Fibroblast of lung (primary cell): ENCODE results near the gene BRD1. TPM values are rescaled to one million over a fixed set of nuclear protein-coding genes. Genes with fewer than 3 reads are reported as not detected.
A peak's percentile ranks its signal among the peaks of the same experiment; 100 is the strongest.

ENCODE experiments used
- DNase-seq, 2 donors: peaks; one replicate each; pipeline versions ENCODE4 v3.0.0 to v3.0.0-alpha.2; 2010; ENCODE audit warnings: low read depth in 2 of 2
- H2AFZ ChIP-seq: 2 replicates; pipeline ENCODE4 v1.5.1; 2012; ENCODE audit warnings: low read length, control low read depth, inconsistent platforms
- H3K27ac ChIP-seq: 2 replicates; pipeline ENCODE4 v1.5.1; 2011; ENCODE audit warnings: low read length, control low read depth; ENCODE audit not compliant: insufficient read depth
- H3K27me3 ChIP-seq: 2 replicates; pipeline ENCODE4 v1.5.1; 2011; ENCODE audit warnings: mild to moderate bottlenecking, low read length; ENCODE audit not compliant: control insufficient read depth, insufficient read depth
- H3K36me3 ChIP-seq: 2 replicates; pipeline ENCODE4 v1.5.1; 2011; ENCODE audit warnings: low read length; ENCODE audit not compliant: control insufficient read depth, insufficient read depth
- H3K4me1 ChIP-seq: 2 replicates; pipeline ENCODE4 v1.5.1; 2011; ENCODE audit warnings: low read length; ENCODE audit not compliant: control insufficient read depth, insufficient read depth; ENCODE audit errors: extremely low read depth
- H3K4me2 ChIP-seq: 2 replicates; pipeline ENCODE4 v1.5.1; 2011; ENCODE audit warnings: low read length, control low read depth; ENCODE audit not compliant: insufficient read depth; ENCODE audit errors: extremely low read depth
- H3K4me3 ChIP-seq, 4 experiments: fragments of 200-600 bp in 1 of 4; sonication (generic) in 1 of 4; replicated peaks in 1 of 4; 2 replicates each; pipeline ENCODE4 v1.5.1; 2011 to 2016; ENCODE audit warnings: low read length in 4 of 4, low read depth in 3 of 4, mild to moderate bottlenecking in 3 of 4, control low read depth in 2 of 4, inconsistent platforms in 1 of 4, mixed read lengths in 1 of 4; ENCODE audit not compliant: insufficient read depth in 1 of 4; ENCODE audit errors: control extremely low read depth in 1 of 4
- H3K79me2 ChIP-seq: 2 replicates; pipeline ENCODE4 v1.5.1; 2012; ENCODE audit warnings: mild to moderate bottlenecking, low read length, inconsistent platforms; ENCODE audit not compliant: control insufficient read depth, insufficient read depth
- H3K9ac ChIP-seq: 2 replicates; pipeline ENCODE4 v1.5.1; 2011; ENCODE audit warnings: mild to moderate bottlenecking, low read length, control low read depth; ENCODE audit not compliant: insufficient read depth
- H3K9me3 ChIP-seq: 2 replicates; pipeline ENCODE4 v1.5.1; 2012; ENCODE audit warnings: low read depth, low read length; ENCODE audit not compliant: control insufficient read depth, insufficient read depth
- H4K20me1 ChIP-seq: 2 replicates; pipeline ENCODE4 v1.5.1; 2011; ENCODE audit warnings: low read length; ENCODE audit not compliant: control insufficient read depth, insufficient read depth; ENCODE audit errors: extremely low read depth
- CTCF ChIP-seq, 2 donors: IDR thresholded peaks in 1 of 2; conservative IDR thresholded peaks in 1 of 2; 1 replicate in 1 of 2; 2 replicates in 1 of 2; pipeline ENCODE4 v1.5.1; 2011 to 2012; ENCODE audit warnings: low read length in 2 of 2, control low read depth in 1 of 2, inconsistent platforms in 1 of 2, low read depth in 1 of 2, mild to moderate bottlenecking in 1 of 2
- EZH2 ChIP-seq: IDR thresholded peaks from 2 replicates; pipeline ENCODE4 v1.5.1; 2012; ENCODE audit warnings: low read length, control low read depth, mild to moderate bottlenecking; ENCODE audit errors: missing control alignments
- polyA minus RNA-seq: library from RNA; depleted of rRNA, polyadenylated mRNA; stranded (reverse); fragments of >200 nt; gene quantifications from 2 replicates; pipeline ENCODE4 v1.2.3, GENCODE V29; 2011; ENCODE audit warnings: low replicate concordance
- polyA plus RNA-seq, 2 donors: library from polyadenylated mRNA; depleted of rRNA in 1 of 2; stranded (reverse) in 1 of 2; unstranded in 1 of 2; fragments of >200 nt; gene quantifications; 2 replicates each; pipeline ENCODE4 v1.2.1, GENCODE V29; 2011 to 2012; ENCODE audit warnings: missing spikeins in 1 of 2
- total RNA-seq: library from RNA; depleted of rRNA; stranded (reverse); fragments of >200 nt; gene quantifications from 2 replicates; pipeline ENCODE4 v1.2.1, GENCODE V29; 2014

The BRD1 gene
- total RNA-seq (23.9 and 26.6 TPM in 2 replicates), polyA plus RNA-seq (4.3 and 4.4 TPM in 2 replicates), polyA minus RNA-seq (6.5 and 11.6 TPM in 2 replicates)
- polyA plus RNA-seq (2012) = 10.9 and 11.1 TPM in 2 replicates

- H3K9ac ChIP-seq = peak within 1 kb of the TSS; percentile 77
- H4K20me1 ChIP-seq = peaks cover 2% of the 10 kb centered on the region
- peaks cover 7% of the 10 kb centered on the region for H3K27me3 ChIP-seq
- peaks cover 7% of the 10 kb centered on the region for H3K4me1 ChIP-seq
- peak within 1 kb of the TSS; percentile 49 to 94 (median 78) for H3K4me3 ChIP-seq
- DNase-seq = peak; percentile 56 to 69
- H3K27ac ChIP-seq = peak within 1 kb of the TSS; percentile 86
- peaks cover 9% of the 10 kb centered on the region for H3K36me3 ChIP-seq
- H3K4me2 ChIP-seq = peak within 1 kb of the TSS; percentile 84
- H3K9me3 ChIP-seq = no peaks in the 10 kb centered on the region
- H3K79me2 ChIP-seq = peaks cover 40% of the 10 kb centered on the region
- TF ChIP-seq EZH2 (no peak), CTCF (conservative IDR thresholded peaks at IDR 0.05 in 1 of 2, IDR thresholded peaks at IDR 0.05 in 1 of 2; ENCODE audit: low read depth in 1 of 2, low read length in 2 of 2) (no peak)
- peak within 1 kb of the TSS; percentile 55 for H2AFZ ChIP-seq
Observed at GRCh38 chr22:49827853-49828598, at the start of gene BRD1. Gene BRD1, minus strand, starts transcription at chr22:49827873. Its CDS starts 3,556 bp downstream, at chr22:49824317.

- Histone ChIP-seq H3K4me2 (no peak overlapping the region), H3K9ac (no peak overlapping the region), H3K9me3 (no peaks in the 10 kb centered on the region), H4K20me1 (no peaks in the 10 kb centered on the region), H3K36me3 (peaks cover 2% of the 10 kb centered on the region), H2AFZ (no peak overlapping the region), H3K27me3 (no peaks in the 10 kb centered on the region), H3K27ac (no peak overlapping the region), H3K4me3 (no peak overlapping the region), H3K4me1 (no peaks in the 10 kb centered on the region), H3K79me2 (peaks cover 43% of the 10 kb centered on the region)
- DNase-seq = no peak
- TF ChIP-seq EZH2 (no peak), CTCF (conservative IDR thresholded peaks at IDR 0.05 in 1 of 2, IDR thresholded peaks at IDR 0.05 in 1 of 2; ENCODE audit: low read depth in 1 of 2, low read length in 2 of 2) (no peak)
Observed at GRCh38 chr22:49873228-49873940, 45.7 kb upstream of the BRD1 start.

GRCh38 chr22:49872347-49872746 is 44.7 kb upstream of the BRD1 start:
- Histone ChIP-seq H3K36me3 (peaks cover 2% of the 10 kb centered on the region), H3K79me2 (peaks cover 50% of the 10 kb centered on the region), H2AFZ (no peak overlapping the region), H3K27ac (no peak overlapping the region), H3K9me3 (no peaks in the 10 kb centered on the region), H3K9ac (no peak overlapping the region), H3K4me1 (no peaks in the 10 kb centered on the region), H3K4me2 (no peak overlapping the region), H3K4me3 (no peak overlapping the region), H4K20me1 (no peaks in the 10 kb centered on the region), H3K27me3 (no peaks in the 10 kb centered on the region)
- no peak for DNase-seq
- no peak for TF ChIP-seq CTCF (conservative IDR thresholded peaks at IDR 0.05 in 1 of 2, IDR thresholded peaks at IDR 0.05 in 1 of 2; ENCODE audit: low read depth in 1 of 2, low read length in 2 of 2)
- TF ChIP-seq EZH2 = no peak
